SK-N-SH (cell line): ENCODE results near the gene RAB3IL1. TPM values are rescaled to one million over a fixed set of nuclear protein-coding genes. Genes with fewer than 3 reads are reported as not detected.

Experiments
- CTCF ChIA-PET: fragments of 300-600, 350-600 bp; formaldehyde crosslinking; extraction: SDS; loops from one replicate; lab custom pipeline; 2021; lab: Yijun Ruan, JAX
- POLR2A ChIA-PET: fragments of 350-600 bp; sonication (Branson Sonifier 250); formaldehyde crosslinking; extraction: SDS; loops from one replicate; lab custom pipeline; 2020; ENCODE audit warnings: antibody characterized with exemption, inconsistent platforms; lab: Yijun Ruan, JAX
- DNase-seq: peaks from one replicate; pipeline ENCODE4 v3.0.0; 2012
- H2AFZ ChIP-seq: fragments of 200-600 bp; sonication (generic); 2 replicates; pipeline ENCODE4 v1.8.1; 2016; ENCODE audit warnings: antibody characterized with exemption, mild to moderate bottlenecking, low read depth
- H3F3A ChIP-seq: fragments of 200-600 bp; sonication (generic); replicated peaks from 2 replicates; pipeline ENCODE3; 2016; ENCODE audit warnings: antibody characterized with exemption, mild to moderate bottlenecking; ENCODE audit not compliant: insufficient read depth
- H3K27ac ChIP-seq, 2 experiments: fragments of 200-500 bp in 1 of 2; fragments of 200-600 bp in 1 of 2; sonication (Bioruptor generic) in 1 of 2; sonication (generic), shearing (Covaris generic) in 1 of 2; 2 replicates each; pipeline versions ENCODE4 v1.5.1 to v1.6.1; 2014 to 2016; ENCODE audit warnings: low read depth in 2 of 2, inconsistent platforms in 1 of 2, low read length in 1 of 2, mild to moderate bottlenecking in 1 of 2, mixed read lengths in 1 of 2
- H3K27me3 ChIP-seq: fragments of 200-600 bp; sonication (generic), shearing (Covaris generic); 2 replicates; pipeline ENCODE4 v1.6.1; 2016; ENCODE audit warnings: mixed run types; ENCODE audit not compliant: insufficient read depth
- H3K36me3 ChIP-seq, 2 experiments: fragments of 200-500 bp in 1 of 2; fragments of 200-600 bp in 1 of 2; sonication (Bioruptor generic) in 1 of 2; sonication (generic) in 1 of 2; replicated peaks in 1 of 2; 2 replicates each; pipeline versions ENCODE3 to v1.5.1; 2014 to 2016; ENCODE audit warnings: low read length in 1 of 2, mild to moderate bottlenecking in 1 of 2; ENCODE audit not compliant: insufficient read depth in 2 of 2, control insufficient read depth in 1 of 2
- H3K4me1 ChIP-seq, 2 experiments: fragments of 200-500 bp in 1 of 2; fragments of 200-600 bp in 1 of 2; sonication (Bioruptor generic) in 1 of 2; sonication (generic), shearing (Covaris generic) in 1 of 2; 2 replicates each; pipeline versions ENCODE4 v1.5.1 to v1.6.1; 2014 to 2016; ENCODE audit warnings: low read depth in 1 of 2, low read length in 1 of 2, mixed run types in 1 of 2; ENCODE audit not compliant: insufficient read depth in 2 of 2, control insufficient read depth in 1 of 2
- H3K4me2 ChIP-seq: fragments of 200-600 bp; sonication (generic), shearing (Covaris generic); 2 replicates; pipeline ENCODE4 v1.6.1; 2017; ENCODE audit warnings: mixed run types
- H3K4me3 ChIP-seq, 2 experiments: fragments of 200-500 bp in 1 of 2; fragments of 200-600 bp in 1 of 2; sonication (Bioruptor generic) in 1 of 2; sonication (generic), shearing (Covaris generic) in 1 of 2; 2 replicates each; pipeline versions ENCODE4 v1.5.1 to v1.8.1; 2014 to 2016; ENCODE audit warnings: low read depth in 2 of 2, inconsistent platforms in 1 of 2, low read length in 1 of 2, mild to moderate bottlenecking in 1 of 2, mixed read lengths in 1 of 2, moderate library complexity in 1 of 2
- H3K79me2 ChIP-seq: fragments of 200-600 bp; sonication (generic); 2 replicates; pipeline ENCODE4 v1.8.1; 2017; ENCODE audit warnings: mild to moderate bottlenecking; ENCODE audit not compliant: insufficient read depth
- H3K9ac ChIP-seq: fragments of 200-600 bp; sonication (generic); 2 replicates; pipeline ENCODE4 v1.6.1; 2017; ENCODE audit warnings: mixed run types
- H3K9me2 ChIP-seq: fragments of 200-600 bp; sonication (generic); 2 replicates; pipeline ENCODE4 v1.6.1; 2017; ENCODE audit warnings: mixed run types
- H3K9me3 ChIP-seq: fragments of 200-600 bp; sonication (generic); 2 replicates; pipeline ENCODE4 v1.6.1; 2017; ENCODE audit warnings: mixed run types, mild to moderate bottlenecking, moderate library complexity
- H4K20me1 ChIP-seq: fragments of 200-600 bp; sonication (generic); 2 replicates; pipeline ENCODE4 v1.6.1; 2017; ENCODE audit warnings: mild to moderate bottlenecking, mixed run types; ENCODE audit not compliant: insufficient read depth
- CHD2 ChIP-seq: fragments of 150-350 bp; IDR thresholded peaks from 2 replicates; pipeline ENCODE4 v1.6.1; 2018; ENCODE audit warnings: low read length; ENCODE audit not compliant: partially characterized antibody
- EZH2phosphoT487 ChIP-seq: fragments of 200-600 bp; sonication (generic); IDR thresholded peaks from 2 replicates; pipeline ENCODE4 v1.6.1; 2017; ENCODE audit warnings: low read depth, mixed run types, mild to moderate bottlenecking, antibody characterized with exemption, moderate library complexity, borderline replicate concordance
- FOXJ3 ChIP-seq: sonication (generic); formaldehyde crosslinking; IDR thresholded peaks from 2 replicates; pipeline ENCODE4 v1.5.1; 2020; ENCODE audit warnings: mild to moderate bottlenecking, missing genetic modification reagents
- FOXM1 ChIP-seq: IDR thresholded peaks from 2 replicates; pipeline ENCODE4 v1.4.0; 2012; ENCODE audit warnings: low read depth, mild to moderate bottlenecking
- GATA2 ChIP-seq: sonication (generic); formaldehyde crosslinking; IDR thresholded peaks from 2 replicates; pipeline ENCODE4 v1.5.0; 2020; ENCODE audit warnings: mild to moderate bottlenecking, missing genetic modification reagents
- JUND ChIP-seq: IDR thresholded peaks from 2 replicates; pipeline ENCODE4 v1.4.0; 2012
- MEF2A ChIP-seq: IDR thresholded peaks from 2 replicates; pipeline ENCODE4 v1.4.0; 2012; ENCODE audit warnings: low read depth, borderline replicate concordance
- NFIC ChIP-seq: IDR thresholded peaks from 2 replicates; pipeline ENCODE4 v1.4.0; 2012; ENCODE audit warnings: borderline replicate concordance
- POLR2AphosphoS5 ChIP-seq: IDR thresholded peaks from 2 replicates; pipeline ENCODE4 v1.6.1; 2012; ENCODE audit warnings: low read depth, low read length
- RAD21 ChIP-seq: IDR thresholded peaks from 2 replicates; pipeline ENCODE4 v1.6.1; 2012; ENCODE audit warnings: mild to moderate bottlenecking, low read length
- SIN3A ChIP-seq: IDR thresholded peaks from 2 replicates; pipeline ENCODE4 v1.6.1; 2012; ENCODE audit warnings: low read depth, mild to moderate bottlenecking, low read length, moderate library complexity, borderline replicate concordance
- TAF1 ChIP-seq: IDR thresholded peaks from 2 replicates; pipeline ENCODE4 v1.6.1; 2012; ENCODE audit warnings: low read depth, mild to moderate bottlenecking, low read length, moderate library complexity, borderline replicate concordance
- WGBS: methylation state at CpG from one replicate; pipeline ENCODE4 v1.1.6; 2017; ENCODE audit warnings: low lambda C conversion rate; 5-methylcytosine and 5-hydroxymethylcytosine counted together
- polyA plus RNA-seq, 3 experiments: library from polyadenylated mRNA; depleted of rRNA; stranded (reverse); fragments of >200 nt; gene quantifications; 2 replicates each; pipeline ENCODE4 v1.2.3, GENCODE V29; 2012
- TF ChIP-seq, protein P1 (sequence below): IDR thresholded peaks from 2 replicates; pipeline ENCODE4 v1.4.0; 2012; ENCODE audit warnings: low read depth
- TF ChIP-seq, protein P2 (sequence below): fragments of 200-600 bp; sonication (generic); IDR thresholded peaks from 2 replicates; pipeline ENCODE4 v1.6.1; 2017; ENCODE audit warnings: antibody characterized with exemption, mild to moderate bottlenecking, moderate library complexity
- TF ChIP-seq, protein P3 (sequence below): fragments of 150-350 bp; IDR thresholded peaks from 2 replicates; pipeline ENCODE4 v1.6.1; 2017; ENCODE audit warnings: antibody characterized with exemption, low read length, low read depth, borderline replicate concordance
- TF ChIP-seq, protein P4 (sequence below): IDR thresholded peaks from 2 replicates; pipeline ENCODE4; 2012
- TF ChIP-seq, protein P5 (sequence below): IDR thresholded peaks from 2 replicates; pipeline ENCODE4 v1.4.0; 2012; ENCODE audit warnings: low read depth, borderline replicate concordance
- TF ChIP-seq, protein P6 (sequence below): fragments of 150-350 bp; IDR thresholded peaks from 2 replicates; pipeline ENCODE4 v1.6.1; 2016; ENCODE audit warnings: mild to moderate bottlenecking, low read depth, low read length

Gene RAB3IL1
- polyA plus RNA-seq, 1 of the 3 experiments (the other 2 are of a cell fraction), result 10.2 TPM

DNA sequence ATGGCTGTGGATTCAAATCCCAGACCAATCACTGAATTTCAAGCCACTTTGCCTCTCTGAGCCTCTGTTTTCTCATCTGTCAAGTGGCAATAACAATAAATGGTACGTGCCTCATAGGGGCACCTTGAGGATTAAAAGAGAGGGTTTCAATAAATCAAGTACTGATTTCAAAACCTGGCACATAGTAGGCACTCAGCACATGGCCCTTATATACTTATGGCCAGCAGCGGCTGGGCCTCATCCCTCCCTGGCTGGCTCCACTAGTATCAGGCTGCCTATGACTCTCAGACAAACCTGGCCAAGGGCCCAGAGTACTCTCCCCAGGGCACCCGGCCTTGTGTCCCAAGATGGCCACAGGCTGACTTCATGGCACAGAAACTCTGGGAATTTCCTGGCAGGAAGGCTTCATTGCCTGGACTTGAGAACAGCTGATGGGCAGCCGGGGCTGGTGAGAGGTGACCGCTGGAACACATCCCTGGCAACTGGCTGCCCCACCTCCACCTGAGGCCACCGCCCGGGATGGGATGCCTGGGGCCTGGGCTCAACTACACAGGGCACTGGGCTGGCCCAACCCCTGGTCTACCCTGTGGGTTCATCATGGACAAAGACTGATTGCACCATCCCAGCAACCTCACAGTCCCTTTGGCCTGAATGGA, 29.4 kb downstream of the RAB3IL1 start (continued):
- TF ChIP-seq, protein P1, sequence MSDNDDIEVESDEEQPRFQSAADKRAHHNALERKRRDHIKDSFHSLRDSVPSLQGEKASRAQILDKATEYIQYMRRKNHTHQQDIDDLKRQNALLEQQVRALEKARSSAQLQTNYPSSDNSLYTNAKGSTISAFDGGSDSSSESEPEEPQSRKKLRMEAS, result peak; percentile 55; the same call in 1 of the 2 replicates
- TF ChIP-seq, protein P2, sequence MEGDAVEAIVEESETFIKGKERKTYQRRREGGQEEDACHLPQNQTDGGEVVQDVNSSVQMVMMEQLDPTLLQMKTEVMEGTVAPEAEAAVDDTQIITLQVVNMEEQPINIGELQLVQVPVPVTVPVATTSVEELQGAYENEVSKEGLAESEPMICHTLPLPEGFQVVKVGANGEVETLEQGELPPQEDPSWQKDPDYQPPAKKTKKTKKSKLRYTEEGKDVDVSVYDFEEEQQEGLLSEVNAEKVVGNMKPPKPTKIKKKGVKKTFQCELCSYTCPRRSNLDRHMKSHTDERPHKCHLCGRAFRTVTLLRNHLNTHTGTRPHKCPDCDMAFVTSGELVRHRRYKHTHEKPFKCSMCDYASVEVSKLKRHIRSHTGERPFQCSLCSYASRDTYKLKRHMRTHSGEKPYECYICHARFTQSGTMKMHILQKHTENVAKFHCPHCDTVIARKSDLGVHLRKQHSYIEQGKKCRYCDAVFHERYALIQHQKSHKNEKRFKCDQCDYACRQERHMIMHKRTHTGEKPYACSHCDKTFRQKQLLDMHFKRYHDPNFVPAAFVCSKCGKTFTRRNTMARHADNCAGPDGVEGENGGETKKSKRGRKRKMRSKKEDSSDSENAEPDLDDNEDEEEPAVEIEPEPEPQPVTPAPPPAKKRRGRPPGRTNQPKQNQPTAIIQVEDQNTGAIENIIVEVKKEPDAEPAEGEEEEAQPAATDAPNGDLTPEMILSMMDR, result no peak
- TF ChIP-seq RAD21, result no peak
- TF ChIP-seq, protein P3, sequence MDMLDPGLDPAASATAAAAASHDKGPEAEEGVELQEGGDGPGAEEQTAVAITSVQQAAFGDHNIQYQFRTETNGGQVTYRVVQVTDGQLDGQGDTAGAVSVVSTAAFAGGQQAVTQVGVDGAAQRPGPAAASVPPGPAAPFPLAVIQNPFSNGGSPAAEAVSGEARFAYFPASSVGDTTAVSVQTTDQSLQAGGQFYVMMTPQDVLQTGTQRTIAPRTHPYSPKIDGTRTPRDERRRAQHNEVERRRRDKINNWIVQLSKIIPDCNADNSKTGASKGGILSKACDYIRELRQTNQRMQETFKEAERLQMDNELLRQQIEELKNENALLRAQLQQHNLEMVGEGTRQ, result no peak
- peak; percentile 84 for TF ChIP-seq NFIC
- no peak for TF ChIP-seq FOXM1
- TF ChIP-seq GATA2 (CRISPR knock-in tag), result no peak
- no peak for TF ChIP-seq SIN3A

DNA sequence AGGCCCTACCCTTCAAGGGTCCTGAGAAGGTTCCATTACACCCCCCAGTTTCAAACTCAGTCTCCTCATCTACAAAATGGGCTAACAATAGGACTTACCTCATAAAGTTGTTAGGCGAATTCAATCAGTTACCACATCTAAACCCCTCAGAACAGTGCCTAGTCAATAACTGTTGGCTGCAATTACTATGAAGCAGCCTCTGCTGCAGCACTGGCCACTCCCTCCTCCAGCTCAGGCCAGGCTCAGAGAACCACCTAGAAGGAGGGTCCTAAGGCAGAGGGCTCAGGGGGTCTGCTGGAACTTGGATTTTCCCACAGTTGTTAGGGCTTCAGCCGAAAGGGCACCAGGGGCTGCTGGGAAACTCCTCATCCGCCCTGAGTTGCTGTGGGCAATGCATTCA, 30.7 kb downstream of the RAB3IL1 start:
- 100% methylated on average over 1 of the region's 3 CpGs for WGBS
- Histone ChIP-seq H3K4me2 (no peak overlapping the region), H3K79me2 (peaks cover 47% of the 10 kb centered on the region)
- TF ChIP-seq EZH2phosphoT487 (no peak), POLR2AphosphoS5 (no peak), FOXJ3 (CRISPR knock-in tag) (no peak), TAF1 (no peak), JUND (no peak), FOXM1 (no peak), MEF2A (no peak), CHD2 (no peak), RAD21 (no peak)
- TF ChIP-seq, protein P4, sequence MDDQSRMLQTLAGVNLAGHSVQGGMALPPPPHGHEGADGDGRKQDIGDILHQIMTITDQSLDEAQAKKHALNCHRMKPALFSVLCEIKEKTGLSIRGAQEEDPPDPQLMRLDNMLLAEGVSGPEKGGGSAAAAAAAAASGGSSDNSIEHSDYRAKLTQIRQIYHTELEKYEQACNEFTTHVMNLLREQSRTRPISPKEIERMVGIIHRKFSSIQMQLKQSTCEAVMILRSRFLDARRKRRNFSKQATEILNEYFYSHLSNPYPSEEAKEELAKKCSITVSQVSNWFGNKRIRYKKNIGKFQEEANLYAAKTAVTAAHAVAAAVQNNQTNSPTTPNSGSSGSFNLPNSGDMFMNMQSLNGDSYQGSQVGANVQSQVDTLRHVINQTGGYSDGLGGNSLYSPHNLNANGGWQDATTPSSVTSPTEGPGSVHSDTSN, result no peak
- TF ChIP-seq, protein P2, result no peak
- TF ChIP-seq, protein P5, sequence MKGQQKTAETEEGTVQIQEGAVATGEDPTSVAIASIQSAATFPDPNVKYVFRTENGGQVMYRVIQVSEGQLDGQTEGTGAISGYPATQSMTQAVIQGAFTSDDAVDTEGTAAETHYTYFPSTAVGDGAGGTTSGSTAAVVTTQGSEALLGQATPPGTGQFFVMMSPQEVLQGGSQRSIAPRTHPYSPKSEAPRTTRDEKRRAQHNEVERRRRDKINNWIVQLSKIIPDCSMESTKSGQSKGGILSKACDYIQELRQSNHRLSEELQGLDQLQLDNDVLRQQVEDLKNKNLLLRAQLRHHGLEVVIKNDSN, result no peak
- TF ChIP-seq, protein P6, sequence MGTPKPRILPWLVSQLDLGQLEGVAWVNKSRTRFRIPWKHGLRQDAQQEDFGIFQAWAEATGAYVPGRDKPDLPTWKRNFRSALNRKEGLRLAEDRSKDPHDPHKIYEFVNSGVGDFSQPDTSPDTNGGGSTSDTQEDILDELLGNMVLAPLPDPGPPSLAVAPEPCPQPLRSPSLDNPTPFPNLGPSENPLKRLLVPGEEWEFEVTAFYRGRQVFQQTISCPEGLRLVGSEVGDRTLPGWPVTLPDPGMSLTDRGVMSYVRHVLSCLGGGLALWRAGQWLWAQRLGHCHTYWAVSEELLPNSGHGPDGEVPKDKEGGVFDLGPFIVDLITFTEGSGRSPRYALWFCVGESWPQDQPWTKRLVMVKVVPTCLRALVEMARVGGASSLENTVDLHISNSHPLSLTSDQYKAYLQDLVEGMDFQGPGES, result no peak

More for the DNA sequence above, 30.7 kb downstream of the RAB3IL1 start:
- peaks cover 8 to 14% of the 10 kb centered on the region in 2 experiments; a peak in 3 of 4 replicates for H3K4me1 ChIP-seq
- DNase-seq, result no peak
- H3K9ac ChIP-seq, result no peak overlapping the region
- ChIA-PET CTCF (interaction anchor here (0.9 to 6.9 kb wide), 4 partner anchors 11 to 221 kb away, joined by 3 to 64 read pairs (median 8); no protein-coding TSS in a partner anchor), POLR2A (no interaction called here)
- no peaks in the 10 kb centered on the region for H3K36me3 ChIP-seq
- no peak overlapping the region; a peak in 1 of 4 replicates for H3K4me3 ChIP-seq
- H3K9me2 ChIP-seq, result no peaks in the 10 kb centered on the region
- no peaks in the 10 kb centered on the region for H3K27me3 ChIP-seq
- H4K20me1 ChIP-seq, result peaks cover 4% of the 10 kb centered on the region; the same call in 1 of the 2 replicates
- H2AFZ ChIP-seq, result no peak overlapping the region
- H3F3A ChIP-seq, result peaks cover 12% of the 10 kb centered on the region
- H3K27ac ChIP-seq, result no peak overlapping the region
- H3K9me3 ChIP-seq, result no peaks in the 10 kb centered on the region
